GM19395 (cell line): ENCODE measurements around the gene MAMDC2.
"Not testable (repeated sequence)": the region's sequence is repeated elsewhere in the genome, so short reads cannot be mapped to it uniquely, and the experiment has no call there.

Experiments used
- ATAC-seq: cut with Tn5 transposase; IDR thresholded peaks from one replicate; pipeline ENCODE4 v1.9.1; 2021; ENCODE audit warnings: mild to moderate bottlenecking, moderate library complexity; ENCODE audit not compliant: unreplicated experiment

Gene MAMDC2

DNA sequence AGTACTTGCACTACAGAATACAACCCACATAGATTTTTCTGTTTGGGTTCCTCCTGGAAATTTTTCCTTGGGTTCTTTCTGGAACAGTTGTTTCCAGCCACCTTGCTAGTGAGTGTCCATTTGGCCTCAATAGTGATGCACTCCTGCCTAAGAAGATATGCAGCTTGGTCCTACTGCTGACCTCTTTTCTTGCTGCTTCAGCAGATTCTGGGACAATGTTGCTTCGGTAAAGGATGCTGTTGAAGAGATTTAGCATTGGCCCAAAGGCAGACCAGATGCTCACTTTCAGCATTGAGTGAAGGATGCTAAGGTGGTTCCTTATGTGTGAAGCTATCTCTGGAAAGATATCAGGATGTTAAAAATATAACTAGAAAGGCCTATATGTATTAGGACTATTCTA is 128.9 kb downstream of the MAMDC2 start:
- no peak for ATAC-seq

- ATAC-seq = no peak
Observed at GRCh38 chr9:70177121-70177520, 133.5 kb downstream of the MAMDC2 start.

DNA sequence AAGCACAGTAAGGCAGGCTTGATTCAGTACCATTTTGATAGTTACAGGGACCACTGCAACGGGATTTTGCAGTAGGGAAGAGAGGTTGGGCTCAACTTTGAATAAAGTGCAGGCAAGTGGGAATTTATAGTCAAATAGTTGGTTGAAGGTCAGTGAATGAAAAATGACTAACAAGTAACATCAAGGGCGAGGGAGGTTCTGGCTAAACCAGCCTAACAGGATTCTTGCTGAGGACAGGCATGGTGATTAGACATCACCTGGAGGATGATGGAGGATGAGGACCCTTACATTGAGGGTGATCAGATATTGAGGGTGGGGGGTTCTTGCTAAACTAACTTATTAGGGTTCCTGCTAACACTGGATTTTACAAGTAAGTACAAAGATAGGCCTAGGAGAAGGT is 149.1 kb downstream of the MAMDC2 start:
- no peak for ATAC-seq

- ATAC-seq = no peak
Observed at GRCh38 chr9:70195456-70195855, 151.8 kb downstream of the MAMDC2 start.

DNA sequence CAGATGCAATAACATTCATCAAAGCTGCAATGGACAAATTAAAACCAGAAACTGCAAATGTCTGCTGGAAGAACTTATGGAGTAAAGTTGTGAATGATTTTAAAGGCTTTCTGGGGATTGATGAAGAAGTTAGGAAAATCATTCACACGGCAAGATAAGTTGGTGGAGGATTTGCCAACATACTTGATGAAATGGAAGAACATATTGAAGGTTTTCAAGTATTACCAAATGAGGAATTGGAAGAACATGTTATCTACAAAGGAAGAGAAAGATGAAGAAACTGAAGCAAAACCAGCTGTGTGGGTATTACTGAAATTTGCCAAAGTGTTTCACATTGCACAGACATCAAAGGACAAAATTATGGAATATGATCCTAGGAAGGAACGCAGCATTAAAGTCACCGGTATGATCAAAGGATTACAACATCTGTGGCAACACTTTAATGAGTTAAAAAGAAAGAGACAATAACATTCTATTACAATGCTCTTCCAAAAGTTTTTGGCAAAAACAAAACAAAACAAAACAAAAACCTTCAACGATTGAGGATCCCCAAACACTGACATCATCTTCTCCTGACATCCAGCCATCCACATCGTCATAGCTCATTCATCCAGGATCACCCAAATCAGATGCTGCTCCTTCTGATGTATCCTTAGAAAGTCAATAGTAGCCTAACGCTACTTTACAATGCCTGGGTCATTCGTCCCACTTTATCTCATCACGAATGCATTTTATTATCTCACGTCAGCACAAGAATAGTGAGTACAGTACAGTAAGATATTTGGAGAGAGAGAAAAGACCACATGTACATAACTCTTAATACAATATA is 153.8 kb downstream of the MAMDC2 start:
- ATAC-seq = no peak

DNA sequence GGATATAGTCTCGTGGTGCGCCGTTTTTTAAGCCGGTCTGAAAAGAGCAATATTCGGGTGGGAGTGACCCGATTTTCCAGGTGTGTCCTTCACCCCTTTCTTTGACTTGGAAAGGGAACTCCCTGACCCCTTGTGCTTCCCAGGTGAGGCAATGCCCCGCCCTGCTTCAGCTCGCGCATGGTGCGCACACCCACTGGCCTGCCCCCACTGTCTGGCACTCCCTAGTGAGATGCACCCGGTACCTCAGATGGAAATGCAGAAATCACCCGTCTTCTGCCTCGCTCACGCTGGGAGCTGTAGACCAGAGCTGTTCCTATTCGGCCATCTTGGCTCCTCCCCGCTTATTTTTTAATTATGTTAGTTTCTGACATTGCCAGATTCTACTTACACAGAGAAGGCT is 161.1 kb downstream of the MAMDC2 start:
- not testable (repeated sequence) for ATAC-seq

- ATAC-seq = no peak
Observed at GRCh38 chr9:70205366-70206020, 161.8 kb downstream of the MAMDC2 start.

- no peak for ATAC-seq
Observed at GRCh38 chr9:70217029-70217428, 173.4 kb downstream of the MAMDC2 start.

DNA sequence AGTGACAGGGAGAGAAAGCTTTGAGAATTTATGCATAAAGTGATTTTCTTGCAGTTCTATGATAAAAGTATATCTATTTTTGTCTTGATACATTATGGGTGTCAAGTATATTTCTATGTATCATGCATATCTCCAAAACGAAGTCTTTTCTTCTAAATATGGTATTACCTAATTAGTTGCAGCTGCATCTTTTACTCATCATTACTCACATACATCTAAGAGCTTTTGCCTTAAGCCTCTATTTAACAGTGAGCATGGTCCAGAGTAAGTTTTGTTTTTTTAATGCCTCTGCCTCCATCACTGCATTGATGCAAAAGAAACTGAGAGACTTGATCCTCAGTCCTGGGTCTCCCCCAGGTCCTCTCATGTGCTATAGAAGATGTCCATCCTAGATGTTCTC is 175.1 kb downstream of the MAMDC2 start:
- no peak for ATAC-seq

DNA sequence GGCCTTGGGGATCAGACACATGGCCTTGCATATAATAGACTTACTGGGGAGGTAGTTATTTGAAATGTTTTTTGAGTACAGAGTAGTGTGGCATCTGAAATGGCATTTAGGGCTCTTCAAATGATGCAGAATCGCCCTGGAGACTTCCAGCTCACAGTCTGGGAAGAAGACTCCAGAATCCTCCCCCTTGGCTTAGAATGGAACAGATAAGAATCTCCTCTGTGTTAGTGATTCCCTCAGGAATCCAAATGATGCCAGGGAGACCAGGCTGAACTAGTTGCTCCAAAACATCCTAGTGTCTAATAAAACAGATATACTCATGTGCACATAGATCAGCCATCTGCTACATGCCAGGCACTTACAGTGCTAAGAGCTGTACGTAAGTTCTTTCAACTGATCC is 176.6 kb downstream of the MAMDC2 start:
- no peak for ATAC-seq

DNA sequence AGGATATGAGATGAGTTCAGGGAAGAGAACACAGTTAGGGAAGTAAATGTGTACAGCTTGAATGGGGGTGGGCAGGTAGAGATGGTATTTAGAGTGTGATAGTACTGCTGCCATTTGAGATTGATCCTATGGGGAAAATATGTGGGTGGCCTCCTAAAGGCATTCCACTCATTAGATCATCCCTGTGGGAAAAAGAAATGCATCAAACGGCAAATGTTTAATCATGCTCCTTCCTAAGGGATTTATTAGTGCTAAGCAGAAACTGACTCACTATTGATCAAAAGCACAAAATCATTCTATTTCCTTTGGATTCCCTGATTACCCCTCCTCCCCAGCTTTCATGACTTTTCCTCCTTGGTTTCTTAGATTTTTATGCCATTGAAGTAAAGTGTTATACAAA is 178.7 kb downstream of the MAMDC2 start:
- no peak for ATAC-seq

DNA sequence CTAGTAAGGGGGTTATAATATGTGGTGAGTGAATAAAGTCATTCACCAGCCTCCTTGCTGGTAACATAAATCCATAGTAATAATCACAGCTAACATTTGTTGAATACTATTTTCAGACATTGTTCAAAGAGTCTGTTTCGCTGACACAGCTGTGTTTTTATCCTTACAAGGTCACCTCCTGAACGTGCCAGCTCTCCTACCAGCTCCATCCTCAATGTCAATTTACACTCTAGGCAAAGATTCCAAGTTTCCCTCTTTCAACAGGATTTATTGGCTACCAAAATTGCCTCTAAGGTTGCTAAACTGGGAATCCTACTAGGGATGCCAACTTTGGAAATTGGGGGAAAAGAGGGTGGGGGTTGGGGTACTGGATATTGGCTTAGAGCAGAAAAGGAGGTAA is 184.5 kb downstream of the MAMDC2 start:
- ATAC-seq = no peak

GRCh38 chr9:70228611-70229010 is 185.0 kb downstream of the MAMDC2 start:
- ATAC-seq = no peak

- no peak for ATAC-seq
Observed at GRCh38 chr9:70229026-70229425, 185.4 kb downstream of the MAMDC2 start.

DNA sequence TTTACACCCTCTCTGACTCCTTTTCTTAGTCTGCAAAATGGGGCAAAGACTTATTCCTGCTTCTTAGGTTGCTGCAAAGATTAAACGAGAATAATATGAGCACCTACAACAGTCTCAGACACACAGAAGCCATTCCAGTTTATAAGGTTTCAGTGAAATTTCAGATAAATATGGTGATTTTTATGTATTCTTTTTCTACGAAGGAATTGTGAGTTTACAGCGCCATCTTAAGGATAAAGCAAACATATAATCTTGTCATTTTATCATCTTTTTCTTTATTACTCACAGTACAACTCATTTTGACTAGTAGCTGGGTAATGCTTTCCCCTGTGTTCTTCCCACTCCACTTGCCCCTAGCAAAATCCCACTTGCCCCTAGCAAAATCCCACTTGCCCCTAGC is 185.9 kb downstream of the MAMDC2 start:
- no peak for ATAC-seq

DNA sequence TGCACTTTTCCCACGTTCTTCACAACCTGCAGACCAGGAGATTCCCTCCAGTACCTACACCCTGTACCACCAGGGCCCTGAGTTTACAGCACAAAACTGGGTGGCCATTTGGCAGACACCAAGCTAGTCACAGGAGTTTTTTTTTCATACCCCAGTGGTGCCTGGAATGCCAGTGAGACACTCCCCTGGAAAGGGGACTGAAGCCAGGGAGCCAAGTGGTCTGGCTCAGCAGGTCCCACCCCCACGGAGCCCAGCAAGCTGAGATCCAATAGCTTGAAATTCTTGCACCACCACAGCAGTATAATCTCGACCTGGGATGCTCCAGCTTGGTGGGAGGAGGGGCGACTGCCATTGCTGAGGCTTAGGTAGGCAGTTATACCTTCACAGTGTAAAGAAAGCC is 188.8 kb downstream of the MAMDC2 start:
- ATAC-seq = no peak

DNA sequence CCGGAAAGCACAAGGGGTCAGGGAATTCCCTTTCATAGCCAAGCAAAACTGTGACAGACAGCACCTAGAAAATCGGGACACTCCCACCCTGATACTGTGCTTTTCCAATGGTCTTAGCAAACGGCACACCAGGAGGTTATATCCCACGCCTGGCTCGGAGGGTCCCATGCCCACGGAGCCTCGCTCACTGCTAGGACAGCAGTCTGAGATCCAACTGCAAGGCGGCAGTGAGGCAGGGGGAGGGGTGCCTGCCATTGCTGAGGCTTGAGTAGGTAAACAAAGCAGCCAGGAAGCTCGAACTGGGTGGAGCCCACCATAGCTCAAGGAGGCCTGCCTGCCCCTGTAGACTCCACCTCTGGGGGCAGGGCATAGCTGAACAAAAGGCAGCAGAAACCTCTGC is 190.6 kb downstream of the MAMDC2 start:
- ATAC-seq = not testable (repeated sequence)

GRCh38 chr9:70245952-70246351 is 202.3 kb downstream of the MAMDC2 start:
- not testable (repeated sequence) for ATAC-seq

DNA sequence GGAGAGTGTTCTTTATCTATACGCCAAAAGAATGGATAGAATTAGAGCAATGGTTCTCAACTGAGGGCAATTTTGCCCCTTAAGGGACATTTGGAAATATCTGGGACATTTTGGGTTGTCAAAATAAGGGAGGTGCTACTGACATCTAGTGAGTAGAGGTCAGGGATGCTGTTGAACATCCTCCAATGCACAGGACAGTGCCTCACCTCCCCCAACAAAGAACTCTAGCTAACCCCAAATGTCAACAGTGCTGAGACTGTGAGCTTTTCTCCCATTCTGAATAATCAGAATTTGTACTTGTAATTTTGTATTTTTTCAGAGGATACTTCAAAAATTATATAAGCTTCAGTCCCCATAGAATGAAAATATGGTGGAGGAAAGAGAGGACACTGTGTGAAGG is 206.6 kb downstream of the MAMDC2 start:
- ATAC-seq = no peak

- ATAC-seq = no peak
Observed at GRCh38 chr9:70255486-70255885, 211.8 kb downstream of the MAMDC2 start.

DNA sequence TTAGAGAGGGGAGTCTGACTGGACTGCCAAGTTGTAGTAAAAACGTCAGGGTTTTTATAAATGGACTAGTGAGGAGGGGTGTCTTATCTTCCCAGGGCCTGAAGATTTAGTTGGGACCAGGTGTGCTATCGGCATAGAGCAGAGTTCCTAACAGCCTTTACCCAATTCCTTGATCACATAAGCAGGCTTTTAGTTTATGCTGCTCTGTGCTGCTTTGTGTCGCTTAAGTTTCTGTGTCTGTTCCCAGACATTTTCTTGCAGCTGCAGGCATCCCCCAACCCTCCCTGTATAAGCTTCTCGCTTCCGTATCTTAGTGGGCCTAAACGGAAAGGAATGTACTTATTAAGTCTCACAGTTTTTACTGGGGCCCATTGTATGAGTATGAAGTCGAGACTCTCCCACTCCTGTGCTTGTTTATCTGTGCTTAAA is 212.5 kb downstream of the MAMDC2 start:
- no peak for ATAC-seq

DNA sequence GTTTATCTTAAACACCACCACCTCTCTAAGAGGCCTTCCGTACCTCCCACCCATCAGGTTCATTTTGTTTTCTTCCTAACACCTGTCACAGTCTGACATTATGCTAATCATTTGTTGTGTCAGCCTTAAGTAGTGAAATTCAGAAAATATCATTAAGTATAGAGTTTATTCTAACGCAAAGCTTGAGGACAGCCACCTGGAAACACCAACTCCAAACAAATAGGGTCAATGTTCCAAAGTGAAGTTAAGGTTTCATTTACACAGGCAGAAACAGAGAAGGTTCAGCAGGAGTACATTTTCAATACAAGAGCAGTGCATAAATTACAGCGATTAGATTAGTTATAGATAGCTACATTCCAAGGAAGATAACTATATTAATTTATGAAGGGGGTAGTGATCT is 213.9 kb downstream of the MAMDC2 start:
- no peak for ATAC-seq
